Epithelial cell of proximal tubule (primary cell): Measurements from ENCODE around the gene AGBL1. TPM values are rescaled to one million over a fixed set of nuclear protein-coding genes. Genes with fewer than 3 reads are reported as not detected.

Source experiments
- DNase-seq: peaks from one replicate; pipeline ENCODE4 v3.0.0-alpha.2; 2011; ENCODE audit warnings: low read depth
- H3K4me3 ChIP-seq: 2 replicates; pipeline ENCODE4 v1.5.1; 2011; ENCODE audit warnings: low read depth, mild to moderate bottlenecking, low read length
- CTCF ChIP-seq: conservative IDR thresholded peaks from 2 replicates; pipeline ENCODE4 v1.5.1; 2012; ENCODE audit warnings: low read depth, mild to moderate bottlenecking, low read length
- total RNA-seq: library from RNA; depleted of rRNA; stranded (reverse); fragments of >200 nt; gene quantifications from 2 replicates; pipeline ENCODE4 v1.2.3, GENCODE V29; 2015

Gene AGBL1
- total RNA-seq, 1 donor from 2014 or later = not detected

GRCh38 chr15:86776145-86776544 is 696.5 kb downstream of the AGBL1 start:
- DNase-seq = no peak
- H3K4me3 ChIP-seq = no peak overlapping the region
- TF ChIP-seq CTCF = no peak

GRCh38 chr15:86796521-86796920 is 716.9 kb downstream of the AGBL1 start:
- DNase-seq = no peak
- no peak overlapping the region for H3K4me3 ChIP-seq
- no peak for TF ChIP-seq CTCF

- TF ChIP-seq CTCF = no peak
Measured at GRCh38 chr15:86797135-86797534, 717.5 kb downstream of the AGBL1 start.

GRCh38 chr15:86799226-86799625 is 719.6 kb downstream of the AGBL1 start:
- DNase-seq = no peak
- no peak overlapping the region for H3K4me3 ChIP-seq
- no peak for TF ChIP-seq CTCF

More at GRCh38 chr15:86797135-86797534, 717.5 kb downstream of the AGBL1 start:
- H3K4me3 ChIP-seq = no peak overlapping the region
- DNase-seq = no peak

- H3K4me3 ChIP-seq = no peak overlapping the region
- DNase-seq = no peak
Measured at GRCh38 chr15:86802244-86802643, 722.6 kb downstream of the AGBL1 start.

GRCh38 chr15:86804406-86804805 is 724.7 kb downstream of the AGBL1 start:
- no peak for TF ChIP-seq CTCF

More at GRCh38 chr15:86802244-86802643, 722.6 kb downstream of the AGBL1 start:
- no peak for TF ChIP-seq CTCF

GRCh38 chr15:86810329-86810728 is 730.7 kb downstream of the AGBL1 start:
- H3K4me3 ChIP-seq = no peak overlapping the region
- DNase-seq = no peak
- TF ChIP-seq CTCF = no peak

More at GRCh38 chr15:86804406-86804805, 724.7 kb downstream of the AGBL1 start:
- no peak for DNase-seq
- H3K4me3 ChIP-seq = no peak overlapping the region
